Measurements from ENCODE around the gene RPL35.
A peak's percentile ranks its signal among the peaks of the same experiment; 100 is the strongest.

The RPL35 gene

DNA sequence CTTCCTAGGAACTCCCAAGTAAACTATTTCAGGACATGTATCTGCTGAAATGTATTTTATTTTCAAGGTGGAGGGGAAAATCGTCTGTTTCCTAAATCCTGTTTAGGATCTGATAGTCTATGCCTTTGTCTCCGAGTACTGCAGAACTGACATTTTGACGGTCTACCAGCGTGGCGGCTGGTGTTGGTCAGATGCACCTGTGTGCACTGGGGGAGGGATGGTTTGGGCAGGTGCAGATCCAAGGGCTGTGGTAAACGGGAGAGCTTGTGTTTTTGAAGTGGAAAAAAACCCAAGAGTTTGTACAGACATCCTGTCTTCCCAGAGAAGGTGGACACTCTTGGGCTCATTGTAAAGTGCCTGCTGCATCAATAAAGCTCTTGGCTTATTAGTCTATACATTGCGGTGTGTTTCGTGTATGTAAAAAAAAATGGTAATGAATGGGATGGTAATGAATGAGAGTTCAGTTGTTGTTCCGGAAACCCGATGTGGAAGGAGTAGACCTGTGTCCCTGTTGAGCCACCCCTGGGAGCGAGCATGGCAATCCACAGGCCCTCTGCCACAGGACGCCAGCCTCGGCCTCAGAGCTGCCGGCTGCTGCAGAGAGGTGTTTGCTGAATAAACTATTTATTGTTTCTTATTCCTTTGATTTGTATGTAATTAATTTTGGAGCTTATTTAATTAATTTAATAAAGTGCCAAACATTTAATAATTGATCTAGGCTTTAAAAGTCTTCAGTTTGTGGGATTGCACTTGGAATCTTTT is 15.4 kb upstream of the RPL35 start:
- no peak for DNase-seq (ENCODE audit: low read depth)

DNA sequence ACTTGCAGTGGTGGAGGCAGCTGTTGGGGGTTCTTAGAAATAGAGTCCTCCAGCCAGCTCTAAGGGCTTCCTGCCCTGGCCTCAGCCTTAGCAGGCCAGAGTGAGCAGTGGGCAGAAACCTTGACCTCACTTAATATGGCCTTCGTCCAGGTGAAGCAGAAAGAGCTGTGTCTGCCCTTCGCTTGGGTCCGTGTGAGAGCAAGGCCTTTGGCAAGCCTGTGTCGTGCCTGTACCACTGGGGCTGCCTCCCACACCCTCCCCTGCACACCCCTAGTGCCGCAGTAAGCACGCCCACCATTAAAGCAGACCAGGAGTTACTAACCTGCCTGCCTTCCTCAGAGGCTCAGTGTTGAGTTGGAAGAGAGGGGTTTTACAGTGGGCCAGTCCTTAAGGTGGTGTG is 13.7 kb upstream of the RPL35 start:
- DNase-seq (ENCODE audit: low read depth): no peak

DNA sequence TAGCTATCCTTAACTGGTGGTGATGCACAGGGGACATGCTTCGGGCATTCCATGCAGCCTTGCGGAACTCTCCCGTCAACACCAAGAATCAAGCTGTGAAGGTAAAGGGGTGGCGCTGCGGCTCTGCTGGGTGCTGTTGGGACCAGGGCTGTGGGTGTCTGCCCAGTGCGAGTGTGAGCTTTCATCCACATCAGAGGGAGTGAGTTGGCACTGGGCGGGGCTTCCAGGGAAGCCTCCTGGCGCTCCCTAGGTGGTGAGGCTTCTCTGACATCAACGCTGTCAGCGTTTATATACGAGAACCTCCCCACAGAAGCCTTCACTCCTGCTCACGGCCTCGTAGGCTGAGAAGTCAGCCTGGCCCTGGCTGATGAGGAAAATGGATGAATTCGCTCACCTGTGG is 11.9 kb upstream of the RPL35 start:
- DNase-seq (ENCODE audit: low read depth): no peak

DNA sequence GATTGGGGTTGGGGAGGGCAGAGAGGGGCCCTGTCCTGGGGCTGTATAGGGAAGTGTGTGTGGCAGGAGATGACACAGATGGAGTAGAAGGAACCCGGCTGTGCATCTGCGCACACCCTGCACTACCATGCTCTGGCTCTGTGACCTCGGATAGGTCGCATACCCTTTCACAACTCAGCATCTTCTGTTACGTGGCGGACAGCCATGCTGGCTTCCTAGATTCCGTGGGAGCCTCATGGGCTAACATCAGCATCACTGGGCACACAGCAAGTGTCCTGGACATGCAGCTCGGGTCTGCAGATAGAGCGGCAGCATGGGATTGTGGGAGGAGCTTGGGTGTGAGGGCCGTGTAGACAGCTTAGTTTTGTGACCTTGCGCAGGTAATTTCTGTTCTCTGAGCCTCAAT is 9.4 kb upstream of the RPL35 start:
- DNase-seq (ENCODE audit: low read depth): no peak

DNA sequence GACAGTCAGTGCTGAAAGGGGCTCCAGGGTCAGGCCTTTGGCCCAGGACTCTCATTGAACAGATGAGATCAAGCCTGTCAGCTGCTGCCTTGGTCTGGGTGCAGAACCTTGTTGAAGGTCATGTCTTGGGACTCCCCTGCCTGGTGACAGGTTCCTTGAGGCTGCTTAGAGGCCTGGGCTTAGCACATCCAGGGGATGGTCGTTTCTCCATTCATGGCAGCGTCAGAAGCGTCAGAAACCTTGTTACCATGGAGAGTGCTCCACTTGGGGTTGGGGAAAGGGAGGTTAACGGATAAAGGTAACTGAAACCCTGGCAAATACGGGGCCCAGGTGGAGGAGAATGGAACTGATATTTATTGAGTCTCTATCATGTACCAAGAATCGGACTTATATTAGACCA is 9.0 kb upstream of the RPL35 start:
- DNase-seq (ENCODE audit: low read depth): no peak

DNA sequence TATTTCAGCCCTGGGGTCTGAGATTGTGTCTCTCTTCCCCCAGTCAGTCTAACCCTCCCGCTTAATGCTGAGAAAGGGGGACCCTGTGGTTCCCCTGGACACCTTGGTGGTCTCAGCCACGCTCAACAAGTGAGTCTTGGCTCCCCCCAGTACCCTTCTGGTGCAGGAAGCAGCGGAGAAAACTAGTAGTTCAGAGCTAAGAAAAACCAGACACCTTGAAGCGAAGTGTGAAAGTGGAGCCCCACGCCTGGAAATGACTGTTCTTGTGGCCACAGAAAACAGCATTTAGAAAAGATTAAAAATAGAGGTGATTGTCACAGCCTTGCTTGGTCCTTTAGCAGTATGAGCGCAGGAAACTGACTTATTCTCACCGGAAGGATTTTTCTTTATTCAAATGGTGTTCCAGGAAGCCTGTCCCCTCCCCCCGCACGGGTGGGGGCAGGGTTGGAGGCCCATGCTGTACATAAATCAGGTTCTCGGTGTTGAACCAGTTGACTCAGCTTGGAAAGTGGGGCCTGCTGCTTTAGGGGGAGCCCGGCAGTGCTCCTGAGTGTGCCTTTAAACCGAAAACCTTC is 8.3 kb upstream of the RPL35 start:
- DNase-seq (ENCODE audit: low read depth): peak; percentile 63

DNA sequence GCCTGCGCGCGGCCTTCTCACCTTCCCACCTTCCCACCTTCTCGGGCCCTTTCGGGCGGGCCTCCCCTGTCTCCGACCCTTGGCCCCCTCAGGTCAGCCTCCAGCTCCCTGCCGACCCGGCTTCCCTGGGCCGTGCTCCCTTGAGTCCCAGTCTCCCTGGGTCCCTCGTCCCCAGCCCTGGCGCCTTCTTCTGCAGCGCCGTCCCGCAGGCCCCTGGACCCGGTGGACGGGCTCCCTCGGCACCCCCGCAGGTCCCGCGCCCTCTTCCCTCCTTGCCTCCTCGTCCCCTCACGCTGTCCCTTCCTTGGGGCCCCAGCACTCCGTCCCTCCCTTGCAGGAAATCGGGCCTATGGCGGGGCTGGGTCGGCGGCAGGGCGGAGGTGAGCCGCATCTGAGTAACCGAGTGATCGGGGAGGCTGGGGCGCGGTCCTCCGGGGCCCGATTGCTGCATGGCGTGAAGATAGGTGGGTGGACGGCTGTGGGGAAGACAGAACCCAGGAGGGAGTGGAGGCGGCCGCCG is 7.8 kb upstream of the RPL35 start:
- DNase-seq (ENCODE audit: low read depth): no peak

DNA sequence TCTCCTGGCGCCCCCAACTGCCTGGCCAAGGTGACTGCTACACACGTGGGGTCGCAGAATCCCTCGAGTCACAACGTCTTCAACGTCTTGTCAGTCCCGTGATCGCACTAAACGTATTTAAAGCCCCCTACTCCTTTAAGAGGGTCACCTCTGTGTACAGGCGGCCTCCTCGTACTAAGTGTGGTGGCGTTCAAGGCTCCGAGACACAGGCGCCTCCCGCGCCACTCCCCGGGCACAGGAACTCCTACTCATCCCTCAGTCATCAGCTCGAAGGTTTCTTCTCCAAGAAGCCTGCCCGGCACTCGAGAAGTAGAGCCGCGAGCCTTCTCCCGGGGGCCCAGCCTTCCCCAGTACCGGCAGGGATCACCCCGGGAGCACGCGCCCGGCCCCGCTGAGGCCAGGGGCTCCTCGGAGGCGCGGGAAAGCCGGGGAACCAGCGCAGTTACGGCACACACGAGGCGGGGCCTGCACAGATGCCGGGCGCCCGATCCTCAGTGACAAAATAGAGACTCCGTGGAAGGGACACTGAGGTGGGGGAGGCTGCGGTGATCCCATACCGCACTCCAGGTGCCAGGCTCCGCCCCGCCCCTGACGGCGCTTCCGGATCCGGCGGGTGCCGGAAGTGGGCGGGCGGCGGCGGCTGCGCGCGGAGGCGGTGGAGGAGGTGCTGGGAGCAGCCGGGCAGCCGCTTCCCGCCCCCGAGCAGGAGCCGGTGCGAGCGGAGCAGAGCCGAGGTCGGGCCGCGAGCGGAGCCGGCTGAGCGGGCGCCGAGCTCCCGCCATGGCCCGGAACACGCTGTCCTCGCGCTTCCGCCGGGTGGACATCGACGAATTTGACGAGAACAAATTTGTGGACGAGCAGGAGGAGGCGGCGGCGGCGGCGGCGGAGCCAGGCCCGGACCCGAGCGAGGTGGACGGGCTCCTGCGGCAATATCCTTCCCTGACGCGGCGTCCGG is 7.0 kb upstream of the RPL35 start:
- DNase-seq (ENCODE audit: low read depth): peak; percentile 92

DNA sequence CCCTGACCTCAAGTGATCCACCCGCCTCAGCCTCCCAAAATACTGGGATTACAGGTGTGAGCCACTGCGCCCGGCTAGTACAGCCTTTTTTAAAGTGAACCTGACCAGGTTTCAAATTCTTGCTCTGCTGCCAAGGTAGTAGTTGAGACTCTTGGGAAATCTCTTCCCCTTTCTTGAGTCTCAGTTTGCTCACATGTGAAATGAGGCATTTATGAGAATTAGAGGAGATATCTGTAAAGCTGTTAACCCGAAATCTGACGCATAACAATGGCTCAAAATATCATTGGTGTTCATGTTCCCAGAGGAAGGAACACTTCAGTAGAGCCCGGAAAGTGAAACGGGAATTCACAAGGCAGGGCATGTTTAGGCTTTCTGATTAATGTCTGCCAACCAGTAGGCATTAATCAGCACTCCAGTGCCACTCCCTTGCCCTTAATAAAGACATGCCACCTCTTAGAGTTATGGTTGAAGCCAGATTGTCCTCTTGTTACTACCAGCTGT is 1.7 kb upstream of the RPL35 start:
- no peak for DNase-seq (ENCODE audit: low read depth)

DNA sequence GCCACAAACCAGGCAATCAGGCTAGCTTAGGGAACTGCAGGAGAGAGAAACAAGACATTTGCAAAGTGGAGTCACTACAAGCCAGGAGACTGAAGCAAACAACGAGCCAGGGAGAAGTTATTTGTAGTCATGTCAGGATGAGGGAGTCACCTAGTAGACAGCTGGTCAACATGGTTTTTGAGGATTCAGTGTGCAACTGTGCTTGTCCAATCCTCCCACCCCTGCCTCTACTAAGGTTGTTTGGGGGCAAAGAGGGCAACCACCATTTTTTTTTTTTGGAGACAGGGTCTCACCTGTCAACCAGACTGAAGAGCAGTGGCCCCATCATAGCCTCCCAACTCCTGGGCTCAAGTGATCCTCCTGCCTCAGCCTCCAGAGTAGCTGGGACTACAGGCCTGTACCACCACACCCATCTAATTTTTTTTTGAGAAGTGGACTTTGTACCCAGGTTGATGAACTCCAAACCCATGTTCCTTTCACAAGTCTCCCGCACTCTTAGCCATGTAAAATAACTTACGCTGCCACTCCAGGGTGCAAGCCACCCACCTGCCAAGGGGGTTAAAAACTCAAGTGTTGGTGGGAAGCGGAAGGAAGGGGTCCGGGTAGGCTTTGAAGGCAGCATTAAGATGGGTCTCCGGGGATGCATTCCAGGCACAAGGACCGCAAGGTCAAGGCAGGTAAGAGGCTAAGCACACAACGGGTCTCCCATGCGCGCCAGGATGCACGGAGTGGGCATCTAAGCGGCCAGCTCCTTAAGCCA is 995 bp downstream of the RPL35 start:
- no peak for DNase-seq (ENCODE audit: low read depth)

DNA sequence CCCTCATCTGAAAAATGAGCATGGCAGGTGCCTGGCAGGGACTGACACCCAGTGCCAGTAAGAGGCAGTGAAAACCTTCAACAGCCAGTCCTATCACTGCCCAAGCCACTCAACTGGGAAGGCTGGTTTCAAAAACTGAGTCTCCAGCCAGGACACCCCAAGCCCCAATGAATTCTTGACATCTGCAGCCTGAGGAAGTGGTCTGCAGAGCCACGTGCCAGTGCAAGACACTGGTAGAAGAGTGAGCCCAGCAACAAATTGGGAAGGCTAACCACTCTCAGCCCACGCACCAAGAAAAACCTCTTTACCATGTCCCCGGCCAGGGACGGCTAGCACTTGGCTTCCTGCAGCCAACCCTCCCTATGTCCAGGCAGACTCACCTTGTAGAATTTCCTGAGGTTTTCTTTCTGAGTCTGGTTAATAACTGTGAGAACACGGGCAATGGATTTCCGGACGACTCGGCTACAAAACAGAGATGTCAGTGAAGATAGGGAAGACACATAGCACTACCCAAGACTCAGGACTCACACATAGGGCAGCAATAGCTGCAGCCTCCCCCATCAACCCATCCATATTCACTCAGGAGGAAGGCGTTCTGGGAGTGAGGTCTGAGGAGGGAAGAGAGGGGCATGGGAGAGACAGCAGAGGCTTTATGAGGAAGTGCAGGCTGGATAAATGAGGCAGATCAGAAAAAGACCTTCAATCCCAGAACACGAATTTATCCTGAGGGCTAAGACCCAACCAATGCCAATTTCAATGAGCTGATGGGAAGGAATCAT is 1.8 kb downstream of the RPL35 start:
- no peak for DNase-seq (ENCODE audit: low read depth)

DNA sequence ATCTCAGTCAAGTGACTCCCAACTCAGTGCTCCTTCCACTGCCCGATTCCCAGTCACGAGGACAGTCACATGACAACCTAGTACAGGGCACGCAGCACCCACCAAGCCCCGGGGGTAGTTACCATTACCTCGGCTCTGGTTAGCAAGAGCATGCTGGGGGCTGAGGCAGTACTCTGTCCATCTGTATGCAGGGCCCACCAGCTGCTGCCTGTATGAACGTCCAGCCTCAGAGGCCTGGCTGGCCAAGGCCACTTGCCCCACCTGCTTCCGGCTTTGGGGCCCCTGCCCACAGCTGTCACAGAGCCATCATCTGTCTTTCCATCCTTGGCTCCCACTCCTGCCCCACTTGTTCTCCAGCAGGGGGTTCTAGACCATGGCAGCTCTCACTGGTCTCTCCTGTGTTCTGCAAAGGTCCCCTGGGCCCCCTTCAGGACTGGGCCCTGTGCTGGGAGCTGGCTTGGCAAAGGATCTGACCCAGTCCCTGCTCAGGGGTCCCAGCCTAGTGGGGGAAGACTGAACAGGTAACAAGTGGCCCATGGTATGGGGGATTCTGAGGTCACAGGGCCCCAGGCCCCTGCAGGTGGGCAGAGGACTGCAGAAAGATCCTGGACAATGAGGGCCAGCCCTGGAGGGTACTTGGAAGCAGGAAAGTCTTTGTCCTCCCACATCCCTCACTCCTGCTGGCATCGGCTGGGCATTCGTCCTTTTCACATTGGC is 3.3 kb downstream of the RPL35 start:
- DNase-seq (ENCODE audit: low read depth): no peak

DNA sequence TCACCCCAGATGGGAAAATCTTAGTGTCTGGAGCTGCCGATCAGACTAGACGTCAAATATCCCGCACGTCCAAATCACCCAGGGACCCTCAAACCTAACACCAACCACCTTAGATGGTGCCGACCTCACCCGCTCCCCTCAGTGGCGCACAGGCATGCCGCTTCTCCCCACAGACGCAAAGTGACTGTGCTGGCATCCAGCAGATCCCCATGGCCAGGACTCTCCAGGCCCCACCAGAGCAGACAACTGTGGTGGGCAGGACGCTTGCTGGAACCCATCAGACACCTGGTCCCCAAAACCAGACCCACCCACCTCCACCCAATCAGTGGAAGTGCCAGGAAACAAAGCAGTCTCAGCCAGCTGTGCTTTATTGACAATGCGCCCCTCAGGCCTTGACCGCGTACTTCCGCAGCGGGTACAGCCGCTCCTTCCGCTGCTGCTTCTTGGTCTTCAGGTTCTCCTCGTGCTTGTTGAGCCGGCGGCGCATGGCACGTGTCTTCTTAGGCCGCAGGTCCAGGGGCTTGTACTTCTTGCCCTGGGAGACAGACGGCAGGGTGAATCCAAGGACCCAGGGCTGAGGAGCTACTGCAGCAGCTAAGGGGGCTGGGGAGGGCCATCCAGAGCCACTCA is 4.1 kb downstream of the RPL35 start:
- no peak for DNase-seq (ENCODE audit: low read depth)

DNA sequence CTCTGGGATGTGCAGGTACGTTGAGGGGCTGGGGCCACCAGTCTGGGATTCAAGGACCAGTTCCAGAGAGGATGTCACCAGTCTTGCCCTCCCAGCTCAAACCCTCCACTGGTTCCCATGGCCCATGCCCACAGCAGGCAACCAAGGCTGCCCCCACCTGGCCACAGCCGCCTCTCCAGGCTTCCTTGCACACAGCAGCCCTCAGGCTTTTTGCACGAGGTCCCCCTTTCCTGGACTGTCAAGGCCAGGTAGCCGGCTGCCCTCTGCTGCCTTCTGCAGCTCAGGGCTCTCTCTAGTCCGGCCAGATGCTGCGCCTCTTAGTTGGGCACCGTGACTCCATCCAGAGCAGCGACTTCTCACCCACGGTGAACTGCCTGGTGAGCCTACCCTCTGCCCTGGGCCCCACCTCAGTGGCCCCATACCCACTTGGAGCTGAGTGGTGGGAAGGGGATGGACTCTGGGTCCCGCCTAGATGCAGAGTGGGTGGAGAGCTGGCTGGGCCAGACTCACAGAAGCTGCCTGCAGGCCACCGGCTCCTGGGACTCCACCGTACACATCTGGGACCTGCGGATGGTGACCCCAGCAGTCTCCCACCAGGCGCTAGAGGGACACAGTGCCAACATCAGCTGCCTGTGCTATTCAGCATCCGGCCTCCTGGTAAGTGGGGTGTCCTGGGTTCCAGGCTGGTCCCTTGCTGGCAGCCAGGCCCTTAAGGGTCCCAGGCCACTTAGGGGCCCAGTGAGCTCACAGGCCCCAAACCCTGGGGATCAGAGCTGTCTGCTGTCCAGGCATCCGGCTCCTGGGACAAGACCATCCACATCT is 5.6 kb downstream of the RPL35 start:
- no peak for DNase-seq (ENCODE audit: low read depth)

DNA sequence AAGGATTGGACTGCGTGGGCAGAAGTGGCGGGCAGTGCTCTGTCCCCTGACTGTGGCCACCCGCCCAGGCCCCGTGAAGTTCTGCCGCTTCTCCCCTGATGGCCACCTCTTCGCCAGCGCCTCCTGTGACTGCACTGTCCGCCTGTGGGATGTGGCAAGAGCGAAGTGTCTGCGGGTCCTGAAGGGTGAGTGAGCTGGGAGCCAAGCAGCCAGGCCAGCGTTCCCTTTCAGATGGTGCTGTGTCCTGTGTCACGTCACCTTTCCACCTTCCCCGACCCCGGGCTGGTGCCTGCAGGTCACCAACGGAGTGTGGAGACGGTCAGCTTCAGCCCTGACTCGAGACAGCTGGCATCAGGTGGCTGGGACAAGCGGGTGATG is 6.2 kb downstream of the RPL35 start:
- no peak for DNase-seq (ENCODE audit: low read depth)

DNA sequence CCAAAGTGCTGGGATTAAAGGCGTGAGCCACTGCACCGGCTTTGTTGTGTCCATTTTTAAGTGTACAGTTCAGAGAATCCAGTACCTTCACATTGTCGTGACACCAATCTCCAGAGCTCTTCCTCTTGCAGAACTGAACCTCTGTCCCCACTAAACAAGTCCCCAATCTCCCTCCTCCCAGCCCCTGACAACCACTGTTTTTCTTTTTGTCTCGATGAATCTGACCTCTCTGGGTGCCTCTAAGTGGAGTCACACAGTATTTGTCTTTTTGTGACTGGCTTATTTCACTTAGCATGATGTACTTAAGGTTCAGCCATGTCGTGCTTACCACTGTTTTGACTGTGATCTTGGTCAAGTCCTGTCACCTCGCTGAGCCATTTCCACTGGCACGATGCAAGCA is 6.9 kb downstream of the RPL35 start:
- no peak for DNase-seq (ENCODE audit: low read depth)

DNA sequence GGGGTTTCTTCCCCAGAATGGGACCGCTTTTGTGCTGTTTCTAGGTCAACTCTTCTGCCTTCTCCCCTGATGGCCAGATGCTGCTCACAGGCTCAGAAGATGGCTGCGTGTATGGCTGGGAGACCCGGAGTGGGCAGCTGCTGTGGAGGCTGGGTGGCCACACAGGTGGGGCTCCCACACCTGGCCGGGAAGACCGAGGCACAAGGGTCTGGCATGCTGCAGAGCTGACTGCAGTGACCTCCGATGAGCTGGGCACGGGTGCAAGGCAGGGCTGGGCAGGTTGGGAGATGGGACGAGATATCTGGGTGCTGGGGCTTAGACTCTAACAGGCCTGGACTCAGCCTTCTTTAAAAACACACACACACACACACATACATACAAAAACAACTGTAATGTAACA is 7.6 kb downstream of the RPL35 start:
- DNase-seq (ENCODE audit: low read depth): no peak

DNA sequence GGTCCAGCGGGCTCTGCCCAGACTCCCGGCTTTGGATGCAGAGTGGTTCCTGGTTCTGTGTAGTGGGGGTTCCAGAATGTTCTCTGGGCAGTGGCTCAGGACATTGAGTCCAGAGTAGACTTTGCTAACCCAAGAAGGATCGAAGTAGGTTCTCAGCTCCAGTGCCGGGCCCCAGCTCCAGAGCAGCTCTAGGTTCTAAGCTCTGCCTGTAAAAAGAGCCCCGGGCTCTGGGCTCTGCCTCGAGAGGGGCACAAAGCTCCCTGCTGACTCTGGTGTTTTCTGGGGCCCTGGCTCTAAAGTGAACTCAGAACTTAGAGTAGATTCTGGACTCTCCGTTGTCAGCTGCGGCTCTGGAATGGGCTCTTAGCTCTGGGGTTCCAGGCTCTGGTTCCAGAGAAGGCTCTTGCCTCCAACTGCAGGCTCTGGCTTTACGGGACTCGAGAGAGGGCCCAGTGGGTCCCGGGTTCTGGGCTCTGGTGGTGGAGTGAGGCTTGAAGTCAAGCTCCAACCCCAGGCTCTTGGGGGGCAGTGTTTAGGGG is 8.1 kb downstream of the RPL35 start:
- DNase-seq (ENCODE audit: low read depth): no peak
